Nephron (organoid): Measurements from ENCODE around the gene NF2.
A peak's percentile ranks its signal among the peaks of the same experiment; 100 is the strongest.

Experiments
- H3K27ac Mint-ChIP-seq, 3 experiments: 2 replicates each; pipeline ENCODE4 v1.8.0; 2020; ENCODE audit warnings: mixed read lengths in 3 of 3, mild to moderate bottlenecking in 2 of 3, moderate library complexity in 1 of 3
- H3K27me3 Mint-ChIP-seq: 2 replicates; pipeline ENCODE4 v1.8.0; 2021; ENCODE audit warnings: low read depth, mild to moderate bottlenecking, moderate library complexity, mixed read lengths
- H3K36me3 Mint-ChIP-seq: 2 replicates; pipeline ENCODE4 v1.8.0; 2020; ENCODE audit warnings: low read depth, mixed read lengths
- H3K4me1 Mint-ChIP-seq: 2 replicates; pipeline ENCODE4 v1.8.0; 2020; ENCODE audit warnings: mixed read lengths
- H3K4me3 Mint-ChIP-seq, 3 experiments: 2 replicates each; pipeline ENCODE4 v1.8.0; 2020; ENCODE audit warnings: mild to moderate bottlenecking in 3 of 3, mixed read lengths in 3 of 3, moderate library complexity in 2 of 3
- H3K9me3 Mint-ChIP-seq: 2 replicates; pipeline ENCODE4 v1.8.0; 2020; ENCODE audit warnings: mixed read lengths
- CTCF ChIP-seq, 3 experiments: fragments of 200-600 bp; sonication (generic); IDR thresholded peaks; one replicate each; pipeline ENCODE4 v1.5.0; 2021; ENCODE audit warnings: antibody characterized with exemption in 3 of 3; ENCODE audit not compliant: unreplicated experiment in 3 of 3

NF2 gene

GRCh38 chr22:29705651-29706050 lies 102.2 kb downstream of the NF2 start:
- H3K27ac Mint-ChIP-seq, result no peak overlapping the region
- H3K9me3 Mint-ChIP-seq, result no peaks in the 10 kb centered on the region
- TF ChIP-seq CTCF (IDR thresholded peaks at IDR 0.05; ENCODE audit: unreplicated experiment in 3 of 3), result no peak
- no peak overlapping the region for H3K4me3 Mint-ChIP-seq
- H3K4me1 Mint-ChIP-seq, result peaks cover 34% of the 10 kb centered on the region
- peaks cover 65% of the 10 kb centered on the region for H3K27me3 Mint-ChIP-seq
- no peaks in the 10 kb centered on the region for H3K36me3 Mint-ChIP-seq

DNA sequence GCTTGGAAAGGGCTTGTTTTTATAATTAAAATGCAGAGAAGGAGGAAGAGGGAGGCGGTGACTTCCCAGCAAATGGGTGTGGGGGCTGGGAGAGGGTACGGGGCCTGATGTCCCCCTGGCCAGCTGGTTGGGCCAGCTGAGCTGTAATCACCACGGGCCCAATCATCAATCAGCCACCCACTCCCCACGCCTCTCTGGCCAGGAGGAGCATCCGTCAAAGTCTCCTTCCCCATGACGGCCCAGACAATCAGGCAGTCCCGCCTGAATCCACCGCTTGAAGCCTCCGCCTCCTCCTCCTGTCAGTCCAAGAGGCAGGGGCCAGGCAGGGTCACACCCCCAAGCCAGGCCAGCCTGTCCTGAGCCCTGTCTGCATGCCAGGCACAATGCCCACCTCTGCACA lies 103.1 kb downstream of the NF2 start:
- Mint-ChIP-seq H3K4me1 (peaks cover 30% of the 10 kb centered on the region), H3K9me3 (no peaks in the 10 kb centered on the region), H3K36me3 (no peaks in the 10 kb centered on the region), H3K27ac (no peak overlapping the region), H3K4me3 (no peak overlapping the region), H3K27me3 (peaks cover 60% of the 10 kb centered on the region)
- TF ChIP-seq CTCF (IDR thresholded peaks at IDR 0.05; ENCODE audit: unreplicated experiment in 3 of 3), result no peak

- Mint-ChIP-seq H3K4me1 (peaks cover 29% of the 10 kb centered on the region), H3K4me3 (peak overlapping the region in 1 of 3 experiments; percentile 53), H3K9me3 (no peaks in the 10 kb centered on the region), H3K36me3 (no peaks in the 10 kb centered on the region), H3K27ac (no peak overlapping the region), H3K27me3 (peaks cover 60% of the 10 kb centered on the region)
- TF ChIP-seq CTCF (IDR thresholded peaks at IDR 0.05; ENCODE audit: unreplicated experiment in 3 of 3), result no peak
These were observed 103.6 kb downstream of the NF2 start for GRCh38 chr22:29707010-29707409.

DNA sequence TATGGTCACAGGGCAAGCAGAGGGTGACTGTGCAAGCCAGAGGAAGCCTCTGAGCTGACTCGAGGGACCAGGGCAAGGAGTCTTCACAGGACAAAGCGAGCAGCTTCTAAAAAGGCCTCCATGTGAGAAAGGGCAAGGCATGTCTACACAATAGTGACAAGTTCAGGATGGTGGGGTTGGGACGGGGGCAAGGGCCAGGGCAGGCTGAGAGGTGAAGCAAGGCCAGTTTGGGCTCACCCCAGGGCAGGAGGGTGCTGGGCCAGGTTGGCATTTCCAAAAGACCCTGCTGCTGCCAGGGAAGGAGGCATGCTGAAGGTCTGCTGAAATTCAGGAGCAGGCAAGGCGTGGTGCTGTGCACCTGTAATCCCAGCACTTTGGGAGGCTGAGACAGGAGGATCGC lies 104.0 kb downstream of the NF2 start:
- no peaks in the 10 kb centered on the region for H3K9me3 Mint-ChIP-seq
- no peak overlapping the region for H3K4me3 Mint-ChIP-seq
- no peak overlapping the region for H3K27ac Mint-ChIP-seq
- H3K27me3 Mint-ChIP-seq, result peaks cover 60% of the 10 kb centered on the region
- TF ChIP-seq CTCF (IDR thresholded peaks at IDR 0.05; ENCODE audit: unreplicated experiment in 3 of 3), result no peak
- no peaks in the 10 kb centered on the region for H3K36me3 Mint-ChIP-seq
- peaks cover 28% of the 10 kb centered on the region for H3K4me1 Mint-ChIP-seq

DNA sequence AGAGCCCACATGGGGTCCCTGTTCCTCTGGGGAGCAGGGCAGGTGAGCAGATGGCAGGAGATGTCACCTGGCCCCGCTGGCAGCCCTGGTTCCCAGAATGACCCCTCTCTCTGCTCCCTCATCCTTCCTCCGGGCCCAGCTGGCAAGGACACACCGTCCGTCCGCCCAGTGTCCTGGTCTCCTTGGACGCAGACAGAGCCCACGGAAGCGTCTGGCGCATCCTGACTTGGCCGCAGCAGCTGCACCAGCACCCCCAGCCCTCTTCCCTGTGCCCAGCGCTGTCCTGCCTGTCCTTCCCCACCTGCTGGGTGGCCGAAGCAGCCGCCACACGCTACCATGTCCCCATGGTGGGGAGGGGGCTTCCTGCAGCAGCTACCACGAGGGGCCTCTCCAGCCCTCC lies 106.8 kb downstream of the NF2 start:
- H3K36me3 Mint-ChIP-seq, result no peaks in the 10 kb centered on the region
- no peak overlapping the region for H3K4me3 Mint-ChIP-seq
- no peak for TF ChIP-seq CTCF (IDR thresholded peaks at IDR 0.05; ENCODE audit: unreplicated experiment in 3 of 3)
- peaks cover 53% of the 10 kb centered on the region for H3K27me3 Mint-ChIP-seq
- peaks cover 17% of the 10 kb centered on the region for H3K4me1 Mint-ChIP-seq
- H3K27ac Mint-ChIP-seq, result no peak overlapping the region
- H3K9me3 Mint-ChIP-seq, result no peaks in the 10 kb centered on the region

DNA sequence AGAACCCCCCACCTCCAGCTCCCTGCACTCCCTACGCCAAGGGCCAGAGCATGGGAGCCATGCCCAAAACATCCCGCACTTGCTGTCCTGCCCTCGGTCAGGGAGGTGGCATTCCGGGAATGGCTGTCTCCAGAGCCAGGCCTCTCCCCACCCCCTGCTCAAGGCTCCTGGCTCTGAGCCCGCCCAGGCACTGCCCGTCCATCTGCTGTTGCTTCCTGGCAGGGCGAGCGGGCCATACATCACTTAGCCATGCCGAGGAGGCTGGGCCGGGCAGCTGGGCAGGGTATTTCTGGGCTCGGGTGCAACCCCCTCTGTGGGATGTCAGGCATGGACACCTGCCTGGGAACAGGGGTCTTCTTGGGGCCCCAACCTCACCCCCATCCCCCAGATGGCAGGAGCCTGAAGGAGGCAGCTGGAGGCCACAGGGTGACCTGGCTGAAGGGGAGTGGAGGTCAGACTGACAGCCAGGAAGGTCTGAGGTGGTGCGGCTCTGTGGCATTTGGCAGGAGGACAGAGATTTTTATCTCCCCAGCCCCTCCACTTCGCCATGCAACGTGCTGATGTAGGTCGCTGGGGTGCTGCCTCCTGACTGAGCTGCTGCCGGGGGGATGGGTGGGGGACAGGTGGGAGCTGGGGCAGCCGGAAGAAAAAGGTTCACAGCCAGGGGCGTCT lies 107.6 kb downstream of the NF2 start:
- H3K36me3 Mint-ChIP-seq, result no peaks in the 10 kb centered on the region
- peaks cover 15% of the 10 kb centered on the region for H3K4me1 Mint-ChIP-seq
- peaks cover 59% of the 10 kb centered on the region for H3K27me3 Mint-ChIP-seq
- no peaks in the 10 kb centered on the region for H3K9me3 Mint-ChIP-seq
- H3K27ac Mint-ChIP-seq, result no peak overlapping the region
- H3K4me3 Mint-ChIP-seq, result no peak overlapping the region
- no peak for TF ChIP-seq CTCF (IDR thresholded peaks at IDR 0.05; ENCODE audit: unreplicated experiment in 3 of 3)
